ENCODE measurements around the gene ISG20L2.

Gene ISG20L2

GRCh38 chr1:156692441-156692924 lies 36.1 kb downstream of the ISG20L2 start:
- H3K9ac ChIP-seq (ENCODE audit: low read length in 5 of 5): no peak overlapping the region
- H3K36me3 ChIP-seq (ENCODE audit: control insufficient read depth in 5 of 5, insufficient read depth in 5 of 5, low read length in 5 of 5): no peaks in the 10 kb centered on the region
- H3K27ac ChIP-seq (ENCODE audit: low read depth, low read length): no peak overlapping the region
- no peak overlapping the region for H3K4me3 ChIP-seq (ENCODE audit: low read depth in 1 of 5, low read length in 5 of 5)
- peaks cover 2 to 24% (median 18%) of the 10 kb centered on the region in 5 donors for H3K4me1 ChIP-seq (ENCODE audit: control insufficient read depth in 5 of 5, insufficient read depth in 5 of 5, low read length in 5 of 5)
- H3K27me3 ChIP-seq (ENCODE audit: control insufficient read depth in 5 of 5, insufficient read depth in 4 of 5, low read length in 5 of 5): peaks cover 29 to 60% (median 42%) of the 10 kb centered on the region in 5 donors
- H3K9me3 ChIP-seq (ENCODE audit: control insufficient read depth in 5 of 5, low read length in 5 of 5): no peaks in the 10 kb centered on the region

GRCh38 chr1:156691665-156692440 lies 36.7 kb downstream of the ISG20L2 start:
- no peaks in the 10 kb centered on the region for H3K36me3 ChIP-seq (ENCODE audit: control insufficient read depth in 5 of 5, insufficient read depth in 5 of 5, low read length in 5 of 5)
- peaks cover 26 to 60% (median 40%) of the 10 kb centered on the region in 5 donors for H3K27me3 ChIP-seq (ENCODE audit: control insufficient read depth in 5 of 5, insufficient read depth in 4 of 5, low read length in 5 of 5)
- no peaks in the 10 kb centered on the region for H3K9me3 ChIP-seq (ENCODE audit: control insufficient read depth in 5 of 5, low read length in 5 of 5)
- no peak overlapping the region for H3K27ac ChIP-seq (ENCODE audit: low read depth, low read length)
- no peak overlapping the region for H3K9ac ChIP-seq (ENCODE audit: low read length in 5 of 5)
- H3K4me3 ChIP-seq (ENCODE audit: low read depth in 1 of 5, low read length in 5 of 5): no peak overlapping the region
- H3K4me1 ChIP-seq (ENCODE audit: control insufficient read depth in 5 of 5, insufficient read depth in 5 of 5, low read length in 5 of 5): peaks cover 2 to 24% (median 18%) of the 10 kb centered on the region in 5 donors

DNA sequence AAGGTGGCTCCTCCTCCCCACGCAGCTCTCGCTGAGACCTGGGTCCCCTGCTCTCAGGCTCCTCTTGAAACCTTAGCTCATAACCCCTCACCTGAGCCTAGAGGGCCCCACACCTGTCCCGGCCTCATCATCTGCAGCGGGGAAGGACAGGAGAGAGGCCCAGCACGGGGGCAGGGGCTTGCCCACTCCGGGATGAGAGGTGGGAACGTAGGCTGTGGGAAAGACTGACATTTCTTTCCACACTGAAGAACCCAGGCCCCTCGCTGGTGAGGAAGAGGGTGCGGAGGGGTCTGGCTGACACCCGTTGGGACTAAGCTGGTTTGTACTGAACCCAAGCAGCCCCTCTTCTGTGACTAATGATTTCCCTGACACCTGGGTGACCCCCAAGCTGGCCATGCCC lies 37.4 kb downstream of the ISG20L2 start:
- H3K9ac ChIP-seq (ENCODE audit: low read length in 5 of 5): no peak overlapping the region
- peaks cover 2 to 24% (median 18%) of the 10 kb centered on the region in 5 donors for H3K4me1 ChIP-seq (ENCODE audit: control insufficient read depth in 5 of 5, insufficient read depth in 5 of 5, low read length in 5 of 5)
- H3K27me3 ChIP-seq (ENCODE audit: control insufficient read depth in 5 of 5, insufficient read depth in 4 of 5, low read length in 5 of 5): peaks cover 24 to 60% (median 38%) of the 10 kb centered on the region in 5 donors
- H3K27ac ChIP-seq (ENCODE audit: low read depth, low read length): no peak overlapping the region
- H3K4me3 ChIP-seq (ENCODE audit: low read depth in 1 of 5, low read length in 5 of 5): no peak overlapping the region
- no peaks in the 10 kb centered on the region for H3K36me3 ChIP-seq (ENCODE audit: control insufficient read depth in 5 of 5, insufficient read depth in 5 of 5, low read length in 5 of 5)
- H3K9me3 ChIP-seq (ENCODE audit: control insufficient read depth in 5 of 5, low read length in 5 of 5): no peaks in the 10 kb centered on the region

- H3K27me3 ChIP-seq (ENCODE audit: control insufficient read depth in 5 of 5, insufficient read depth in 4 of 5, low read length in 5 of 5): peaks cover 24 to 61% (median 38%) of the 10 kb centered on the region in 5 donors
- H3K36me3 ChIP-seq (ENCODE audit: control insufficient read depth in 5 of 5, insufficient read depth in 5 of 5, low read length in 5 of 5): no peaks in the 10 kb centered on the region
- H3K9me3 ChIP-seq (ENCODE audit: control insufficient read depth in 5 of 5, low read length in 5 of 5): no peaks in the 10 kb centered on the region
- no peak overlapping the region for H3K9ac ChIP-seq (ENCODE audit: low read length in 5 of 5)
- H3K4me3 ChIP-seq (ENCODE audit: low read depth in 1 of 5, low read length in 5 of 5): no peak overlapping the region
- H3K27ac ChIP-seq (ENCODE audit: low read depth, low read length): no peak overlapping the region
- H3K4me1 ChIP-seq (ENCODE audit: control insufficient read depth in 5 of 5, insufficient read depth in 5 of 5, low read length in 5 of 5): peaks cover 2 to 24% (median 18%) of the 10 kb centered on the region in 5 donors
Measured at GRCh38 chr1:156690675-156691036, 37.9 kb downstream of the ISG20L2 start.

- Histone ChIP-seq H3K9ac (ENCODE audit: low read length in 5 of 5) (no peak overlapping the region), H3K4me1 (ENCODE audit: control insufficient read depth in 5 of 5, insufficient read depth in 5 of 5, low read length in 5 of 5) (peaks cover 2 to 24% (median 18%) of the 10 kb centered on the region in 5 donors), H3K4me3 (ENCODE audit: low read depth in 1 of 5, low read length in 5 of 5) (no peak overlapping the region), H3K9me3 (ENCODE audit: control insufficient read depth in 5 of 5, low read length in 5 of 5) (no peaks in the 10 kb centered on the region), H3K36me3 (ENCODE audit: control insufficient read depth in 5 of 5, insufficient read depth in 5 of 5, low read length in 5 of 5) (no peaks in the 10 kb centered on the region), H3K27me3 (ENCODE audit: control insufficient read depth in 5 of 5, insufficient read depth in 4 of 5, low read length in 5 of 5) (peaks cover 24 to 65% (median 38%) of the 10 kb centered on the region in 5 donors), H3K27ac (ENCODE audit: low read depth, low read length) (no peak overlapping the region)
Measured at GRCh38 chr1:156689953-156690674, 38.5 kb downstream of the ISG20L2 start.

- no peak overlapping the region for H3K4me3 ChIP-seq (ENCODE audit: low read depth in 1 of 5, low read length in 5 of 5)
- H3K27me3 ChIP-seq (ENCODE audit: control insufficient read depth in 5 of 5, insufficient read depth in 4 of 5, low read length in 5 of 5): peaks cover 27 to 68% (median 38%) of the 10 kb centered on the region in 5 donors
- no peak overlapping the region for H3K27ac ChIP-seq (ENCODE audit: low read depth, low read length)
- peaks cover 2 to 24% (median 18%) of the 10 kb centered on the region in 5 donors for H3K4me1 ChIP-seq (ENCODE audit: control insufficient read depth in 5 of 5, insufficient read depth in 5 of 5, low read length in 5 of 5)
- no peak overlapping the region for H3K9ac ChIP-seq (ENCODE audit: low read length in 5 of 5)
- no peaks in the 10 kb centered on the region for H3K36me3 ChIP-seq (ENCODE audit: control insufficient read depth in 5 of 5, insufficient read depth in 5 of 5, low read length in 5 of 5)
- H3K9me3 ChIP-seq (ENCODE audit: control insufficient read depth in 5 of 5, low read length in 5 of 5): no peaks in the 10 kb centered on the region
Measured at GRCh38 chr1:156689035-156689952, 39.3 kb downstream of the ISG20L2 start.

GRCh38 chr1:156684227-156684782 lies 44.3 kb downstream of the ISG20L2 start:
- Histone ChIP-seq H3K9ac (ENCODE audit: low read length in 5 of 5) (no peak overlapping the region), H3K9me3 (ENCODE audit: control insufficient read depth in 5 of 5, low read length in 5 of 5) (no peaks in the 10 kb centered on the region), H3K4me3 (ENCODE audit: low read depth in 1 of 5, low read length in 5 of 5) (no peak overlapping the region), H3K27ac (ENCODE audit: low read depth, low read length) (no peak overlapping the region), H3K36me3 (ENCODE audit: control insufficient read depth in 5 of 5, insufficient read depth in 5 of 5, low read length in 5 of 5) (no peaks in the 10 kb centered on the region), H3K27me3 (ENCODE audit: control insufficient read depth in 5 of 5, insufficient read depth in 4 of 5, low read length in 5 of 5) (peaks cover 6 to 44% (median 19%) of the 10 kb centered on the region in 5 donors), H3K4me1 (ENCODE audit: control insufficient read depth in 5 of 5, insufficient read depth in 5 of 5, low read length in 5 of 5) (peaks cover 0 to 2% (median 0%) of the 10 kb centered on the region in 5 donors)

- no peaks in the 10 kb centered on the region for H3K9me3 ChIP-seq (ENCODE audit: control insufficient read depth in 5 of 5, low read length in 5 of 5)
- no peak overlapping the region for H3K4me3 ChIP-seq (ENCODE audit: low read depth in 1 of 5, low read length in 5 of 5)
- no peak overlapping the region for H3K9ac ChIP-seq (ENCODE audit: low read length in 5 of 5)
- no peaks in the 10 kb centered on the region for H3K36me3 ChIP-seq (ENCODE audit: control insufficient read depth in 5 of 5, insufficient read depth in 5 of 5, low read length in 5 of 5)
- no peak overlapping the region for H3K27ac ChIP-seq (ENCODE audit: low read depth, low read length)
- H3K27me3 ChIP-seq (ENCODE audit: control insufficient read depth in 5 of 5, insufficient read depth in 4 of 5, low read length in 5 of 5): peaks cover 9 to 47% (median 23%) of the 10 kb centered on the region in 5 donors
- peaks cover 0 to 7% (median 7%) of the 10 kb centered on the region in 5 donors for H3K4me1 ChIP-seq (ENCODE audit: control insufficient read depth in 5 of 5, insufficient read depth in 5 of 5, low read length in 5 of 5)
Measured at GRCh38 chr1:156682166-156682890, 46.2 kb downstream of the ISG20L2 start.

All from subcutaneous abdominal adipose tissue (tissue), 5 donors.